Esophagus (tissue), 2 donors: ENCODE data around the gene RNPEPL1. TPM values are rescaled to one million over a fixed set of nuclear protein-coding genes. Genes with fewer than 3 reads are reported as not detected.

Experiments used
- H3K27ac ChIP-seq, 2 donors: one replicate each; pipeline ENCODE4 v1.5.1; 2013; ENCODE audit warnings: low read depth in 2 of 2, mild to moderate bottlenecking in 2 of 2, inconsistent platforms in 1 of 2, low read length in 1 of 2, moderate library complexity in 1 of 2
- H3K27me3 ChIP-seq, 2 donors: one replicate each; pipeline ENCODE4 v1.6.1; 2013; ENCODE audit warnings: low read length in 2 of 2, control low read depth in 1 of 2, mild to moderate bottlenecking in 1 of 2; ENCODE audit not compliant: insufficient read depth in 2 of 2, control insufficient read depth in 1 of 2
- H3K36me3 ChIP-seq, 2 donors: one replicate each; pipeline ENCODE4 v1.6.1; 2013; ENCODE audit warnings: low read length in 1 of 2; ENCODE audit not compliant: control insufficient read depth in 2 of 2, insufficient read depth in 2 of 2
- H3K4me1 ChIP-seq, 2 donors: one replicate each; pipeline ENCODE4 v1.6.1; 2013; ENCODE audit warnings: low read length in 1 of 2; ENCODE audit not compliant: control insufficient read depth in 2 of 2, insufficient read depth in 2 of 2
- H3K4me3 ChIP-seq, 2 donors: one replicate each; pipeline ENCODE4 v1.5.1; 2013; ENCODE audit warnings: low read length in 2 of 2, mild to moderate bottlenecking in 2 of 2, low read depth in 1 of 2, moderate library complexity in 1 of 2
- H3K9me3 ChIP-seq, 2 donors: one replicate each; pipeline ENCODE4 v1.6.1; 2013; ENCODE audit warnings: mild to moderate bottlenecking in 2 of 2, low read depth in 1 of 2, low read length in 1 of 2, moderate library complexity in 1 of 2; ENCODE audit not compliant: control insufficient read depth in 2 of 2, insufficient read depth in 1 of 2
- WGBS, 2 donors: extraction: QIAGEN DNeasy Blood & Tissue Kit; methylation state at CpG; one replicate each; pipeline ENCODE4 v1.1.7; 2013; 5-methylcytosine and 5-hydroxymethylcytosine counted together
- polyA plus RNA-seq, 2 donors: library from polyadenylated mRNA; stranded (reverse); fragments of 200-250 nt; gene quantifications; one replicate each; pipeline ENCODE4 v1.2.3, GENCODE V29; 2013
- donor health status: healthy with polysubstance abuse.
- donor health status: Bipolar disorder and iron deficiency.

Gene RNPEPL1
- polyA plus RNA-seq, 2 donors = 65.9 to 160 TPM

- H3K36me3 ChIP-seq = peaks cover 4 to 49% of the 10 kb centered on the region in 2 donors
- H3K4me1 ChIP-seq = peaks cover 1 to 47% of the 10 kb centered on the region in 2 donors
- peak overlapping the region; percentile 85 to 88 for H3K27ac ChIP-seq
- no peaks in the 10 kb centered on the region for H3K9me3 ChIP-seq
- 77 to 79% methylated on average over 6 of the region's 6 CpGs for WGBS, 2 donors
- no peak overlapping the region for H3K4me3 ChIP-seq
- no peaks in the 10 kb centered on the region for H3K27me3 ChIP-seq
Measured at GRCh38 chr2:240576036-240576435, 7.8 kb downstream of the RNPEPL1 start.

DNA sequence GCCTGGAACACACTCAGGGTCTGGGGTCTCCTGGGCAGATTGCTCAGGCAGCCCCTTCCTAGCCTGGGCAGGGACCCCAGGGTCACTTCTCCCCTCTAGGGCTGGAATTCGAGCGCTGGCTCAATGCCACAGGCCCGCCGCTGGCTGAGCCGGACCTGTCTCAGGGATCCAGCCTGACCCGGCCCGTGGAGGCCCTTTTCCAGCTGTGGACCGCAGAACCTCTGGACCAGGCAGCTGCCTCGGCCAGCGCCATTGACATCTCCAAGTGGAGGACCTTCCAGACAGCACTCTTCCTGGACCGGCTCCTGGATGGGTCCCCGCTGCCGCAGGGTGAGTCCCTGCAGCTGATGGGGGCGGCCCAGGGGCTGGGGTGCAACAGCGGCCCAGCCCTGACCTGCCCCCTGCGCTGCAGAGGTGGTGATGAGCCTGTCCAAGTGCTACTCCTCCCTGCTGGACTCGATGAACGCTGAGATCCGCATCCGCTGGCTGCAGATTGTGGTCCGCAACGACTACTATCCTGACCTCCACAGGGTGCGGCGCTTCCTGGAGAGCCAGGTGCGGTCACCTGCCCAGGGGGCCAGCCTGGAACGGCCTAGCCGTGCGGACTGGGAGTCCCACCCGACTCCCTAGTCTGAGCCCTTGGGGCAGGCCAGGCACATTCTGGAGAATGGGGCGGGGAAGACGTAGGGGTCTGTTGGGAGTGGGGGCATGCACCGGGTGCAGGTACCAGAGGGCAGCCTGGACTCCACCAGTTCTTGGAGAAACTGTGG, 8.3 kb downstream of the RNPEPL1 start:
- H3K9me3 ChIP-seq = no peaks in the 10 kb centered on the region
- peak overlapping the region in 1 of 2 donors; percentile 85 for H3K27ac ChIP-seq
- peaks cover 4 to 49% of the 10 kb centered on the region in 2 donors for H3K36me3 ChIP-seq
- no peaks in the 10 kb centered on the region for H3K27me3 ChIP-seq
- WGBS, 2 donors = 91 to 92% methylated on average over 31 to 32 of the region's 32 CpGs
- no peak overlapping the region for H3K4me3 ChIP-seq
- H3K4me1 ChIP-seq = peaks cover 0 to 46% of the 10 kb centered on the region in 2 donors

DNA sequence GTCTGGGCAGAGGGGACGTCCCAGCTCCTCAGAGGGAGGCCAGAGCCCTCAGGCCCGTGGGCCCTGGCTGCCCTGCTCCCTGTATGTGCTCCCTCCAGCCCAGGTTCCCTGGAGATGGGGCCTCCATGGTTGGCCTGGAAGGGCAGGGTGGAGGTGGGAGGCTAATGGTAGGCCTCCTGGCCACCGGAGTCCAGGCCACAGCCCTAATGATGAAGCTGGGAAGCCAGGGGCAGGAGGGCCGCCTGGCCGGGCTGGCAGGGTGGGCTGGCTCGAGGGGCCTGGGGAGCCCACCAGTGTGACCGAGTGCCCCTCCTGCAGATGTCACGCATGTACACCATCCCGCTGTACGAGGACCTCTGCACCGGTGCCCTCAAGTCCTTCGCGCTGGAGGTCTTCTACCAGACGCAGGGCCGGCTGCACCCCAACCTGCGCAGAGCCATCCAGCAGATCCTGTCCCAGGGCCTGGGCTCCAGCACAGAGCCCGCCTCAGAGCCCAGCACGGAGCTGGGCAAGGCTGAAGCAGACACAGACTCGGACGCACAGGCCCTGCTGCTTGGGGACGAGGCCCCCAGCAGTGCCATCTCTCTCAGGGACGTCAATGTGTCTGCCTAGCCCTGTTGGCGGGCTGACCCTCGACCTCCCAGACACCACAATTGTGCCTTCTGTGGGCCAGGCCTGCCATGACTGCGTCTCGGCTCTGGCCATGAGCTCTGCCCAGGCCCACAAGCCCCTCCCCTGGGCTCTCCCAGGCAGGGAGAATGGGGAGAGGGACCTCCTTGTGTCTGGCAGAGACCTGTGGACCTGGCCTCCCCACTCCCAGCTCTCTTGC, 9.2 kb downstream of the RNPEPL1 start:
- WGBS, 2 donors = 88 to 92% methylated on average over 26 of the region's 26 CpGs
- Histone ChIP-seq H3K4me3 (no peak overlapping the region), H3K36me3 (peaks cover 4 to 46% of the 10 kb centered on the region in 2 donors), H3K4me1 (peaks cover 0 to 46% of the 10 kb centered on the region in 2 donors), H3K27me3 (no peaks in the 10 kb centered on the region), H3K27ac (no peak overlapping the region), H3K9me3 (no peaks in the 10 kb centered on the region)

GRCh38 chr2:240578110-240578450, 9.8 kb downstream of the RNPEPL1 start:
- H3K4me3 ChIP-seq = no peak overlapping the region
- H3K27ac ChIP-seq = no peak overlapping the region
- H3K4me1 ChIP-seq = peaks cover 0 to 44% of the 10 kb centered on the region in 2 donors
- peaks cover 4 to 44% of the 10 kb centered on the region in 2 donors for H3K36me3 ChIP-seq
- H3K27me3 ChIP-seq = no peaks in the 10 kb centered on the region
- no peaks in the 10 kb centered on the region for H3K9me3 ChIP-seq
- 73 to 78% methylated on average over 9 of the region's 9 CpGs for WGBS, 2 donors

- H3K9me3 ChIP-seq = no peaks in the 10 kb centered on the region
- H3K36me3 ChIP-seq = peaks cover 4 to 39% of the 10 kb centered on the region in 2 donors
- peak overlapping the region in 1 of 2 donors; percentile 51 for H3K27ac ChIP-seq
- peaks cover 0 to 39% of the 10 kb centered on the region in 2 donors for H3K4me1 ChIP-seq
- 89 to 92% methylated on average over 8 of the region's 8 CpGs for WGBS, 2 donors
- no peaks in the 10 kb centered on the region for H3K27me3 ChIP-seq
- H3K4me3 ChIP-seq = no peak overlapping the region
Measured at GRCh38 chr2:240578488-240578887, 10.2 kb downstream of the RNPEPL1 start.

- Histone ChIP-seq H3K36me3 (peaks cover 4 to 35% of the 10 kb centered on the region in 2 donors), H3K9me3 (no peaks in the 10 kb centered on the region), H3K4me1 (peaks cover 0 to 38% of the 10 kb centered on the region in 2 donors), H3K27me3 (no peaks in the 10 kb centered on the region), H3K4me3 (no peak overlapping the region), H3K27ac (peak overlapping the region; percentile 92 to 96)
- 88 to 92% methylated on average over 12 of the region's 12 CpGs for WGBS, 2 donors
Measured at GRCh38 chr2:240579071-240579762, 10.9 kb downstream of the RNPEPL1 start.

DNA sequence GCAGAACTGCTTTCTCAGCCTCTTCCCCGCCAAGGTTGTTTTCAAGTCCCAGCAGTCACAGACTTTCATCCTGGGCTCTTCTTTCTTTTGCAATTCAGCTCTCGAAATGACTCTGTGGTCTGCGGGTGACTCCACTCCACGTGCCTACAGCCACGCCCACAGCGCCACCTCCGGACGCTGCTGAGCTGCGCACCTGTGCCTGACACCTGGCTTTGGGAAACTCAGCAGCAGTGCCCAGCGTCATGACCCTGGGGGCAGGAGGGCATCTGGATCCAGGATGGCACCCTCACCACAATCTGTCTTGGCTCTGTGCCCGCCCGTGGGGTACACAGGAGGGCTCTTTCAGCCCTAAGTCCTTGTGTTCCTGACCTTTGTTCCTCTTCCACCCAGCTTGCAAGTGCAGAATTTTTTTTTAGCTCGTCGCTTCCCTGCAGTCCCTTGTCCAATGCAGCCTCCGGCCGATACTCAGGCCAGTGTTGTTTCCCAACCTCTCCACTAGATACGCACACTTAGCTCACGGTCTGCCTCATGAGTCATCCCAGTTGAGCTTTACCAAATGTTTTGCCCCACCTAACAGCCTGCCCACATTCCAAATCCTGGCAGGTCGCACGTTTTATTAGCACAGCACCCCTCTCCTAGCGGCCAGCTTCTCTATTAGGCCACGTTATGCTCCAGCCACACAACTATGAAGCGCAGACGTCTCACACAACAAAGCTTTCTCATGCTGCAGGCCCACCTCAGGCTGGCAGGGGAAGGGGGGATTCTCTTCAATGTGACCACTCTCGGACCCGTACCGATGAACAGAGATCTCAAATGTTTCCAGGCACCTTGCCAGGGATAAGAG, 11.7 kb downstream of the RNPEPL1 start:
- Histone ChIP-seq H3K4me3 (no peak overlapping the region), H3K4me1 (peaks cover 4 to 38% of the 10 kb centered on the region in 2 donors), H3K27ac (peak overlapping the region; percentile 92 to 96), H3K9me3 (no peaks in the 10 kb centered on the region), H3K27me3 (no peaks in the 10 kb centered on the region), H3K36me3 (peaks cover 4 to 30% of the 10 kb centered on the region in 2 donors)
- WGBS, 2 donors = 40 to 47% methylated on average over 27 of the region's 27 CpGs

DNA sequence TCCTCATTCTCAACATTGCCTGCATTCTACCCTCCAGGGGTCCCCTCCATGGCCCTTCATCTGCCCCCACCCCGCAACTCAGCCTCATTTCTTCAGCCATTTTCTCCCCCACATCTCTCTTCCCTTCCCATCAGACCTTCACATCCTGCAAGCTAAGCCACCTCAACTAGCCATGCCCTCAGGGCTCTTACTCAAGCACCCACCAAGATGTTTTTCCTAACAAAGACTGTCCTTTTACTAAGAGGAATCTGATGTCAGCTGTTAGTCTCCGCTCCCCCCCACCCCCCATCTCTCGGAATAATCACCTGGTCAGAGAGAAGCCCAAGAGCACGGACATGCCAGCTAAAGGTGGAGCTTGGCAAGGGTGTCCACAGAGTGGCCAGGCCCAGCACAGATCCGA, 13.5 kb downstream of the RNPEPL1 start:
- Histone ChIP-seq H3K4me1 (peaks cover 4 to 34% of the 10 kb centered on the region in 2 donors), H3K4me3 (no peak overlapping the region), H3K27ac (no peak overlapping the region), H3K36me3 (peaks cover 4 to 19% of the 10 kb centered on the region in 2 donors), H3K27me3 (no peaks in the 10 kb centered on the region), H3K9me3 (no peaks in the 10 kb centered on the region)
- WGBS, 2 donors = 93 to 94% methylated on average over 5 of the region's 5 CpGs
